ENCODE results near the gene RAC3. TPM values are rescaled to one million over a fixed set of nuclear protein-coding genes. Genes with fewer than 3 reads are reported as not detected.

The RAC3 gene
- total RNA-seq, 4 donors from 2014 or later, result 2.4 to 14.7 (median 5.4) TPM

DNA sequence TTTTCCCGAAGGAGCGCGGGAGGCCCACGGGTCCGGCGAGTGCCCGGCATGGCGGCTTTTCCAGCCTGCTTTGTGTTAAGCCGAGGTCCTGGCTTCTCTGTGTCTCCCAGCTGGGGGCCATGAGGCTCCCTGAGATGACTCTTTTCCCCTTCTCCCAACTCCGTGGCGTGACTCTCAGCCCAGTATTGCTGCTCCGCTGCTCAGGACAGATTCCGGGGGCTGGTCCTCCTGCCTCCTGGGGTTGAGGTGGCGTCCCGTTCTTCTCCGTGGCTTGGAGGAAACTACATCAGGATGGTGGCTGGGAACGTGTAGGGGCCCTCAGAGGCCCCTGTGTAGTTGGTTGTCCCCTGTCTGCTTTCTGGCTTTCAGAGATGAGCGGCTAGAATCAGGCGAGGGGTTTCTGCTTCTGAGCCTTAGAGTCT lies 21.2 kb downstream of the RAC3 start:
- Histone ChIP-seq H3K4me1 (peaks cover 3 to 62% (median 19%) of the 10 kb centered on the region in 4 donors), H3K27me3 (no peaks in the 10 kb centered on the region), H3K9me3 (no peaks in the 10 kb centered on the region), H3K27ac (peak overlapping the region in 3 of 4 donors; percentile 15 to 90 (median 71)), H3K36me3 (peaks cover 3 to 76% (median 23%) of the 10 kb centered on the region in 3 donors), H3K4me3 (peak overlapping the region; percentile 69 to 95 (median 78))
- TF ChIP-seq, protein P1, sequence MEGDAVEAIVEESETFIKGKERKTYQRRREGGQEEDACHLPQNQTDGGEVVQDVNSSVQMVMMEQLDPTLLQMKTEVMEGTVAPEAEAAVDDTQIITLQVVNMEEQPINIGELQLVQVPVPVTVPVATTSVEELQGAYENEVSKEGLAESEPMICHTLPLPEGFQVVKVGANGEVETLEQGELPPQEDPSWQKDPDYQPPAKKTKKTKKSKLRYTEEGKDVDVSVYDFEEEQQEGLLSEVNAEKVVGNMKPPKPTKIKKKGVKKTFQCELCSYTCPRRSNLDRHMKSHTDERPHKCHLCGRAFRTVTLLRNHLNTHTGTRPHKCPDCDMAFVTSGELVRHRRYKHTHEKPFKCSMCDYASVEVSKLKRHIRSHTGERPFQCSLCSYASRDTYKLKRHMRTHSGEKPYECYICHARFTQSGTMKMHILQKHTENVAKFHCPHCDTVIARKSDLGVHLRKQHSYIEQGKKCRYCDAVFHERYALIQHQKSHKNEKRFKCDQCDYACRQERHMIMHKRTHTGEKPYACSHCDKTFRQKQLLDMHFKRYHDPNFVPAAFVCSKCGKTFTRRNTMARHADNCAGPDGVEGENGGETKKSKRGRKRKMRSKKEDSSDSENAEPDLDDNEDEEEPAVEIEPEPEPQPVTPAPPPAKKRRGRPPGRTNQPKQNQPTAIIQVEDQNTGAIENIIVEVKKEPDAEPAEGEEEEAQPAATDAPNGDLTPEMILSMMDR (IDR thresholded peaks at IDR 0.05), result no peak
- no peak for TF ChIP-seq EP300 (IDR thresholded peaks at IDR 0.05)
- no peak for TF ChIP-seq POLR2A (IDR thresholded peaks at IDR 0.05)
- no peak for DNase-seq (ENCODE audit: low spot score in 2 of 2)
- WGBS, 2 donors, result 26 to 30% methylated on average over 18 of the region's 19 CpGs

DNA sequence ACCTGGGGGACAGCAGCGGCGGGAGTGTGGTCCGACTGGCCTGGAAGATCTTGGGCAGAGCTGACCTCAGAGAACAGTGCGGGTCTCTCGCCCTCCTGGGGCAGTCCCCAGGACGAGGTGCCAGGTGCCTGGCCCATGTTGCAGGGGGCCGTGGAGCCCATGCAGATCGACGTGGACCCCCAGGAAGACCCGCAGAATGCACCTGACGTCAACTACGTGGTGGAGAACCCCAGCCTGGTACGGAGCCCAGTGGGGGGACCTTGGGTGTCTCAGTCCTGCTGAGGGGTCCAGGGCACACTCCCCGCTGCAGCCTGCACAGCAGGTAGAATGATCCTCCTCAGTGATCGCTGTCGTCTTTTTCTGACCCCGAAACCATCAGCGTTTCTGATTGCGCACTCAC lies 21.7 kb downstream of the RAC3 start:
- Histone ChIP-seq H3K27me3 (no peaks in the 10 kb centered on the region), H3K27ac (peak overlapping the region in 1 of 4 donors; percentile 90), H3K4me1 (peaks cover 3 to 61% (median 19%) of the 10 kb centered on the region in 4 donors), H3K4me3 (peak overlapping the region in 2 of 4 donors; percentile 69 to 95), H3K9me3 (no peaks in the 10 kb centered on the region), H3K36me3 (peaks cover 0 to 76% (median 23%) of the 10 kb centered on the region in 3 donors)
- WGBS, 2 donors, result 87 to 90% methylated on average over 12 to 19 of the region's 19 CpGs
- TF ChIP-seq EP300 (IDR thresholded peaks at IDR 0.05) (no peak), POLR2A (IDR thresholded peaks at IDR 0.05) (no peak)
- TF ChIP-seq, protein P1 (IDR thresholded peaks at IDR 0.05), result no peak
- no peak for DNase-seq (ENCODE audit: low spot score in 2 of 2)

DNA sequence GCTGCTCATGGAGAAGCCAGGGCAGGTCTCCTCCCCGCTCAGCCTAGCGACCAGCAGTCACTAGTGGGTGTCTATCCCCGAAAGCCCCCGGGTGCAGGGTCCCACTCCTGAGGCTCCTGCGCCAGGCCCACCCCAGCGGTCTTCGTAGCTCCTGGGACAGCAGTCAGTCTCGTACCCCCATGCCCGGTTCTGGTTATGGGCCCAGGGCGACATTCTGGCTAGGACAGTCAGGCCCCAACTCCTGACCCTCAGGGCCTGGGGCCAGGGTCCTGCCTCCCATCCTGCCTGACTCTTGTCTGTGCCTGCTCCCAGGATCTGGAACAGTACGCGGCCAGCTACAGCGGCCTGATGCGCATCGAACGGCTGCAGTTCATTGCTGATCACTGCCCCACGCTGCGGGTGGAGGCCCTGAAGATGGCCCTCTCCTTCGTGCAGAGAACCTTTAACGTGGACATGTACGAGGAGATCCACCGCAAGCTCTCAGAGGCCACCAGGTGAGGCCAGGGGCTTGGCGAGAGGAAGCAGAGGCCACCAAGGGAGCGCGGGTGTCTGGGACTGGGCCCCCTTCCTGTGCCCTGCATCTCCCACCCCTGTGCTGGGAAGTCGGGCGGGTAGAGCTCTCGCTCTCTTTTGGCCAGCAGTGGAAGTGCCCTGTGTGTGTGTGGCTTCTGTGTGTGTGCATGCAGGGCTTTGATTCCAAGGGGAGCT lies 22.2 kb downstream of the RAC3 start:
- DNase-seq (ENCODE audit: low spot score in 2 of 2), result no peak
- Histone ChIP-seq H3K27me3 (no peaks in the 10 kb centered on the region), H3K36me3 (peaks cover 0 to 76% (median 23%) of the 10 kb centered on the region in 3 donors), H3K4me1 (peaks cover 3 to 55% (median 19%) of the 10 kb centered on the region in 4 donors), H3K4me3 (no peak overlapping the region), H3K9me3 (no peaks in the 10 kb centered on the region), H3K27ac (no peak overlapping the region)
- TF ChIP-seq, protein P1 (IDR thresholded peaks at IDR 0.05), result no peak
- TF ChIP-seq POLR2A (IDR thresholded peaks at IDR 0.05), result no peak
- no peak for TF ChIP-seq EP300 (IDR thresholded peaks at IDR 0.05)
- 90 to 91% methylated on average over 18 to 26 of the region's 28 CpGs for WGBS, 2 donors

DNA sequence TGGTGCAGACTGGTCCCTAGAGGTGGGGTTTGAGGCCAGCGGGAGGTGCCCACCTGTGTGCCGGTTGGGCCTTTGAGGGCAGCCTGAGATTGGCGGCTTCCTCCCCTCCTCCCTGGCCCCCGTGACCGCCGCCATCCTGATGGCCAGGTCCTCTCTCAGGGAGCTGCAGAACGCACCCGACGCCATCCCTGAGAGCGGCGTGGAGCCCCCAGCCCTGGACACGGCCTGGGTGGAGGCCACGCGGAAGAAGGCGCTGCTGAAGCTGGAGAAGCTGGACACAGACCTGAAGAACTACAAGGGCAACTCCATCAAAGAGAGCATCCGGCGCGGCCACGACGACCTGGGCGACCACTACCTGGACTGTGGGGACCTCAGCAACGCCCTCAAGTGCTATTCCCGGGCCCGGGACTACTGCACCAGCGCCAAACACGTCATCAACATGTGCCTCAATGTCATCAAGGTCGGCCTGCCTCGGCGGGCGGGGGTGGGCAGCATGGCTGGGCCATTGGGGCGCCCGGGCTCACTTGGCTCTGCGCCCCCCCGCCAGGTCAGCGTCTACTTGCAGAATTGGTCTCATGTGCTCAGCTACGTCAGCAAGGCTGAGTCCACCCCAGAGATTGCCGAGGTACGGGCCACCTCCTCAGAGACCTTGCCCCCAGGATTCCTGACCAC lies 23.0 kb downstream of the RAC3 start:
- no peak for DNase-seq (ENCODE audit: low spot score in 2 of 2)
- no peaks in the 10 kb centered on the region for H3K27me3 ChIP-seq
- no peaks in the 10 kb centered on the region for H3K9me3 ChIP-seq
- WGBS, 2 donors, result 87 to 88% methylated on average over 27 to 35 of the region's 38 CpGs
- no peak overlapping the region for H3K4me3 ChIP-seq
- H3K27ac ChIP-seq, result no peak overlapping the region
- no peak for TF ChIP-seq POLR2A (IDR thresholded peaks at IDR 0.05)
- TF ChIP-seq, protein P1 (IDR thresholded peaks at IDR 0.05), result no peak
- TF ChIP-seq EP300 (IDR thresholded peaks at IDR 0.05), result no peak
- H3K4me1 ChIP-seq, result peaks cover 3 to 47% (median 19%) of the 10 kb centered on the region in 4 donors
- peaks cover 0 to 76% (median 25%) of the 10 kb centered on the region in 3 donors for H3K36me3 ChIP-seq

All from tibial nerve (tissue), 4 donors.